HG02973 (cell line): ENCODE data around the gene PIAS2.

Source experiments
- ATAC-seq: cut with Tn5 transposase; IDR thresholded peaks from one replicate; pipeline ENCODE4 v1.9.1; 2021; ENCODE audit warnings: moderate library complexity; ENCODE audit not compliant: unreplicated experiment

The PIAS2 gene

DNA sequence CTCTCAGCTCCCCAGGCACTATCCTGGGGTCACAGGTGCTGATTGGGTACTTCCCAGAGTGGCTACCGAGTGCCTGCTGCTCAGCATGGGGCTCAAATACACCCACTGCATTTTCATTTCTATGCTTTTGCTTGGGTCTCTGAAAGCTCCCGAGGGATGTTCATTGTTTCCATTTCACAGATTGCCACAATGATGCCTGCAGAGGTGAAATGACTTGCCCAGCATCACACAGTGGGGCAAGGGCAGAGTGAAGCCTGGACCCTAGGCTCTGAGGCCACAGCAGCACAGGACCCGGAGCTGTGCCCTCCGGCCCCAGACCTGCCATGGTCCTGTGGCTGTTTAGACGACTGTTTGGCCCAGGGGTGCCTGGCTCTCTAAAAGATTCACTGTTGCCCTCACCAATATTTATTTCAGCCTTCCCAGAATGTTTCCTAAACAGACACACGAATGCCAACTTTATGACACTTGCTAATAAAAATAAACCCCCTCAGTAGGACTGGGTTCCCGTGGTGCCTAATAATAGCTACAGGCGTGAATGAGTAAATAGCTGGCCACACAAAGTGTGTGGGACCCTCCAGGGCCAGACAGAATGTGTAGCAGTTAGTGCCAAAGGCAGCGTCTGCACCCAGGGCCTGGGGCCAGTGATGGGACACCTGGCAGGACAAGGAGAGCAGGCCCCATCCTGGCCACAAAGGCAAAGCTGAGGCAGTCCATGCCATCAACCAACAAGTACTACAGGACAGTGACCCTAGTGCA, 149.0 kb downstream of the PIAS2 start:
- no peak for ATAC-seq

DNA sequence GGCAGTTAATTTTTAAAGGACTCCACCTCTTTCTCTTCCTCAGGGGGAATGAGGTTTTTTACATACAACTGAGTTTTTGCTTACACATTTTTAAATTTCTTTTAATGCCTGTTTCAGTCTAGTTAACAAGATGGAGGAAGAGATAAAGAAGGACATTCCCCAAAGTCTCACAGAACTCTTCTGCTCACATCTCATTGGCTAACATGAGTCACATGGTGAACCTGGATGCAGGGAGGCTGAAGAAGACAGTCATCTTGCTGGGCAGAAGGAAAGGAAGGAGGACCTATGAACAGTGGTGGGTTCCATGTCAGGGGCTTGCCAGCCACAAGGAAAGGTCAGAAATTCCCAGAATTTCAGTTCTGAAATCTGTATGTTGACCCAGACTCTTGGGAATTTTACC, 150.1 kb downstream of the PIAS2 start:
- no peak for ATAC-seq

DNA sequence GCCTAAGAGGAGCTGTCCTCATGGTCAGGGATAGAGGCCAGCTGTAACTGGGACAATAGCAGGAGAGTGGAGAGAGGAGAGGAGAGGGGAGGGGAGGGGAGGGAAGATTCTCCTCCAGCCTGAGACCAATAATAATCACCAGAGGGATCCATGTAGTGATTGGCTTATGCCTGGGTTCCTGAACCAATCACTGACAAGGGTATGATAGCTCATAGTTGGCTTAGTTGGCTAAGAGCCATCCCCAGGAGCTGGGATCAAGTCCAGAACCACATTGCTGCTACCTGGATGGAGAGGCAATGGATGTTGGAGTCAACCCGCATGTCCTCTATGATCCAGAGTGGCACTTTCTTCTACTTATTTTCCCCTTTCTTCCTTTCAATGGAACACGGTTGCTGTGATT, 152.7 kb downstream of the PIAS2 start:
- ATAC-seq, result no peak

DNA sequence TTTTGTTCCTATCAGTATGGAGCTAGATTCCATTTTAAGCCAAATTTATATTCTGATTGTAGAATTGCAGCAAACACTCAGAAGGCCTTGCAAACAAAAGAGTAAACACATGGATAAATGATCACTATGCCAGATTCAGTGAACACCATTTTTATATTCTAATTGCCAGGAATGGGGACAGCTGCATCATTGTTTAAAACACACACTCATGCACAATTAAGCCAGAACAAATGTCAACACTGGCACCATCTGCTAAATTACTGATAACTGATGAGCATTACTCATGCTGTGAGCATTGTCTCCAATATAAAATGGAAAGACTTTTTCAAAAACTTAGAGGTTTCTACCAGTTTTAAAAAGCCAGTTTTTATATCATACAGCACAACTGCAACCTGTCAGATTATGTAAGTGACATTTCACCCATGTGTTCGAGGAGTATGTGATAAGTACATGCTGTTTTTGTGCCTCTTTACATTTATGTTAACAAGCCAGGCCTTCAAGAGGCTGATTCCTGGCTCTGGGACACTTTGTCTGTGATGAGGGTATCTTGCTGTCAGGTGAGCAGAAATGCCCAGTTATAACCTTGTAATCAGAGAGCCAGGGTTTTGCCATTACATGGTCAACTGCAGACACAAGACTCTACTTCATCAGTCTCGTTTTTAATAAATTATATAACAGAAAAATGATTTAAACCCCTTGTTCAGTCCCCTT, 156.1 kb downstream of the PIAS2 start:
- ATAC-seq, result no peak

DNA sequence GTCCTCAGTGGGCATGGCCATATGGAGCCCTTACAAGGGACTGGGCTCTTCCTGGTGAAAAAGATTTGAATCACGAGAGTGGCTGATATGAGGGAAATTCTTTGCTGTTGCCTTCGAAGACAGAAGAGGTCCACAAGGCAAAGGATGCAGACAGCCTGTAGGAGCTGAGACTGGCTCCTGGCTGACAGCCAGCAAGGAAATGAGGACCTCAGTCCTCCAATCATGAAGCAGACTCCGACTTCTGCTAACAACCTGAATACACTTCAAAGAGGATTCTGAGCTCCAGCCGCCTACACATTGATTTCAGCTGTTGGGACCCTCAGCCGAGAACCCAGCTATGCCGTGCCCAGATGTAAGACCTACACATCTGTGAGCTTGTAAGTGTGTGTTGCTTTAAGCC, 157.4 kb downstream of the PIAS2 start:
- no peak for ATAC-seq

DNA sequence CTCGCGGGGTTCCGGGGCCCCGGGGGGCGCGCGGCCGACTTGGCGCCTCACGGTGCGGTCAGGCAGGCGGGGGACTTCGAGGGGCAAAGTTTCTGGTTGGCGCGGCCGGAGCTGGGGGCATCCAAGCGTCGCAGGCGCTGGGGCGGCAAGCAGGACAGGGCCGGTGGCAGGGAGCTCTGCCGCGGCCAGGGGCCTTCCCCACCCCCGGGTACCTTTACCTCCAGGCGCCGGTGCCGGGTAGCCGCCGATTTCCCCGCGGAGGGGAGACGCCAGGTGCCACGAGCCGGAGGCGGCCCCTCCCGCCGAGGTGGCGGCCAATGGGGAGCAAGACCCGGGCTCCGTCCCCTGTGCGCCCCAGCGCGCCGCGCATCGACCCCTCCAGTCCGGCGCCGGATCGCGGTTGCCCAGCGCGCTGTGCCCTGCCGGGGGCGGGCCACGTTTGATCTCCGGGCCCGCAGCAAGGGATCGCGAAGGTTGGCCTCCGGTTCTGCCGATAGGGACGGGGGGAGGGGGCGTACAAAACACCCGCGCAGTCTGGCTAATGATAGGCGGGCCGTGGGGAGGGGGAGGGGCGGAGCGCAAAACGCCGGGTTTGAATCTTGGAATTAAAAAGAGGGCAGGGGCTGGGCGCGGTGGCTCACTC, 160.6 kb downstream of the PIAS2 start, which contains the start of gene ST8SIA5:
TSS of gene ST8SIA5 (minus strand) at position 495 of the 643 bp plus-strand sequence. CDS start 545 bp downstream, outside the sequence.
- no peak for ATAC-seq

DNA sequence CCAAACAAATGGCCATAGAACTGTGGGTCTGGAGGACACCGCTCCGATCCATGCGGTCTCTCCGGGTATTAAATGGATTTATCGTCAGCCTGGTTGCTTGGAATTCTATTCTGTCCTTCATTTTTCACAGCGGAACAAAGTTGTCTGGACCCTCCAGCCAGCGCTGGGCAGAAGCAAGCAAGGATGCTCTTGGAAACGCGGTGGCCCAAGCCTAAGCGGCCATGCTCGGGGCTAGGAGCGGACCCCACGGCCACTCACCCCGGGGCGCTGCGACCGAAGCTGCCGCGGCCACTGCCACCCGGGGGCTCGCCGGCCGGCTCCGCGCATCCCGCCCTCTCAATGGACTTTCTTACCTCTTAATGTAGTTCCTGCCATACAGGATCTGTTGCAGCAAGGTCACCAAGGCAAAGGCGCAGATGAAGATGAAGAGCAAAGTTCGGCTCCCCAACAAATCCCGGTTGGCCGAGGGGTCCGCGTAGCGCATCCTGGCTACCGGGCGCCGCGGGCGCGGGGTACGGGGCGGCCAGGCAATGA, 161.2 kb downstream of the PIAS2 start:
- ATAC-seq, result no peak

DNA sequence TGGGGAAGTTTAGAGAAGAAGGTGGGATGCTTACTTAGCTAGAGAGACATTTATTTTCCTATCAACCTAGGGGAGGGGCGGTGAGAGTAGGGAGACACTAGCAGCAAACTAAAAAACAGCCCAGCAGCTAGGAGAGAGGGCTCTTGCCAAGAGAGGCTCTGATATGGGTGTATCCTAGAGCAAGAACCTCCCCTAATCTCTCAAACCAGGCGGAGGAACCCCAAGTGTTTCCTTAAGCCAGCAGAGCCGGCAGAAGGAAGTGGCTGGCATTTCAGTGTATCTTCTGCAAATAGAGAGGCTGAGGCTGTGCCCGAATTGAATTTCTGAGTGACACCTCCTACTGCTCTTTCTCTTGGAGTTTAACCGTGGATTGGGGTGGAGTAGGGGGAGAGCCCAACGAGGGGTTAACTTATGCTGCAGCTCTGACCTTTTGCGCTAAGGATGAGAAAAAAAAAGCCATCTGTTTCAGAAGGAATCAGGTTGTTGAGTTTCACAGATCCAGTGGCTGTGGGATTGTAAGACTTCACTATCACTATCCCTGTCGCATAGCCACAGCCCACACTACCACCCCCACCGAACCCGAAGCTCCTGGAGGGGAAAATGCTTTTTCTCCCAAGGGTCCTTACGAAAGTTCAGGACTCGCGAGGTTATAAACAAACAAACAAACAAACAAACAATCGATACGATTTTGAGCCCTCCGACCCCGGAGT, 161.8 kb downstream of the PIAS2 start:
- no peak for ATAC-seq

DNA sequence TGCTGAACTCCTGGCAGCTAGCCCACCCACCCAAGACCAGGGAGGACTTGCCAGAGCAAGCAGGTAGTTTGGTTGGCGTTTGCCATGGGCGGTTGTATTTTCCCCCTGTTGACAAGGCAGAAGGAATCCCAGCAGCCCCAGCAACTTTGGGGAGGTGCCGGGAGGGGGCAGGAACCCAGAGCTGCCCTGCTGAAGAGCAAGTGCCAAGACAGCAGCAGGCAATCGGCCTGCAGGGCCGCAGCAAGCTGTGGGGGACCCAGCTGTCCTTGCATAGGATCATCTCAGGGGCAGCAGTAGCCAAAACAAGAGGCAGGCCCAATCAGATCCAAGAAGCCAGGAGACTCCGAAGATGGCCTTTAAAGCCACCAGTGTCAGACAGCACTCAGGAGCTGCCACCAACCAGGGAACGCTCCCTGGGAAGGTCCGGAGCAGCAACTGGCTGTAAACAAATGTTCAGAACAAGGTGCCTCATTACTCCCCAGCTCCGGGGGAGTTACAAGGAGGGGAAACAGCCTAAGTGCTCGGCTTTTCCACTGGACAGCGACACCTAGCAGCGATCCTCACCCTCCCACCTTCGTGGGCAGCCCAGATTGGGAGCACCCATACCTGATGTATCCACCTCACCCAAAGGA, 162.5 kb downstream of the PIAS2 start:
- no peak for ATAC-seq

DNA sequence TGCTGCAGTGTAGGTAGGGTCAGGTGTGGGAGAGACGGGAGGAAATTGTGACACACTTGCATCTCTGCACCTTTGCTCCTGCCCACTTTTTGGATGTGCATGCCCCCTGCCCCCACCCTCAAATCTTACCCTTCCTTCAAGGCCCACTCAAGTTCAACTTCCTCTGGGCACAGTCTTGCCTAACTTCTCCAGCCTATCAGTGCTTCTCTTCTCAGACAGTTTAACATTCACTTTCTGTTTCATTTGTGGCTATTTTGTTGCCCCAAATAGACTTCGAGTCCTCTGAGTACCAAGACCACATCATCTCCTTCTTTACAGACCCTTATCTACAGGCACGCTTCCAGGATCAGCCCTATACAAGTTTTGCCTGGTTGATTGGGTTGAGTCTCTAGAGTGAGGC, 163.1 kb downstream of the PIAS2 start:
- ATAC-seq, result peak; percentile 52
